Measurements from ENCODE around the gene SNAI3.

The SNAI3 gene

DNA sequence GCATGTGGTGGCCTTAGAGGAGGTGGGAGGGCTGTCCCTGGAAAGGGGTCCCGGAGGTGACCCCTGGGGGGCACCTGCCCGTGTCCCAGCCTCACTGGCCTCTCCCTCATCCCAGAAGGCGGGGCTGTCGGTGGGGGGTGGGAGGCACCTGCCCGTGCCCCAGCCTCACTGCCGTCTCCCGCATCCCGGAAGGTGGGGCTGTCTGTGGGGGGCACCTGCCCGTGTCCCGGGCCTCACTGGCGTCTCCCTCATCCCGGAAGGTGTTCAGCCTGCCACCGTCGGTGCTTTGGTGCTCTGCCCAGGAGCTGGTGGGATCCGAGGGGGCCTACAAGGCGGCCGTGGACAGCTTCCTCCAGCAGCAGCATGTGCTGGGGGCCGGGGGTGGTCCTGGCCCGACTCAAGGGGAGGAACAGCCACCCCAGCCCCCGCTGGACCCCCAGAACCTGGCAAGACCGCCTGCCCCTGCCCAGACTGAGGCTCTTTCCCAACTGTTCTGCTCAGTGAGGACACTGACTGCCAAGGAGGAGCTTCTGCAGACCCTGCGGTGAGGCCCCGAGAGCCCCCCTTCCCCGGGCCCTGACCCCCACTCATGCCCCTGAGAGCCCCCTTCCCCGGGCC, 26.2 kb upstream of the SNAI3 start:
- TF ChIP-seq, protein P1, sequence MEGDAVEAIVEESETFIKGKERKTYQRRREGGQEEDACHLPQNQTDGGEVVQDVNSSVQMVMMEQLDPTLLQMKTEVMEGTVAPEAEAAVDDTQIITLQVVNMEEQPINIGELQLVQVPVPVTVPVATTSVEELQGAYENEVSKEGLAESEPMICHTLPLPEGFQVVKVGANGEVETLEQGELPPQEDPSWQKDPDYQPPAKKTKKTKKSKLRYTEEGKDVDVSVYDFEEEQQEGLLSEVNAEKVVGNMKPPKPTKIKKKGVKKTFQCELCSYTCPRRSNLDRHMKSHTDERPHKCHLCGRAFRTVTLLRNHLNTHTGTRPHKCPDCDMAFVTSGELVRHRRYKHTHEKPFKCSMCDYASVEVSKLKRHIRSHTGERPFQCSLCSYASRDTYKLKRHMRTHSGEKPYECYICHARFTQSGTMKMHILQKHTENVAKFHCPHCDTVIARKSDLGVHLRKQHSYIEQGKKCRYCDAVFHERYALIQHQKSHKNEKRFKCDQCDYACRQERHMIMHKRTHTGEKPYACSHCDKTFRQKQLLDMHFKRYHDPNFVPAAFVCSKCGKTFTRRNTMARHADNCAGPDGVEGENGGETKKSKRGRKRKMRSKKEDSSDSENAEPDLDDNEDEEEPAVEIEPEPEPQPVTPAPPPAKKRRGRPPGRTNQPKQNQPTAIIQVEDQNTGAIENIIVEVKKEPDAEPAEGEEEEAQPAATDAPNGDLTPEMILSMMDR (conservative IDR thresholded peaks at IDR 0.05; ENCODE audit: low read depth, low read length): no peak
- H3K4me3 ChIP-seq (ENCODE audit: low read depth, low read length): no peak overlapping the region
- DNase-seq (ENCODE audit: low read depth): no peak

DNA sequence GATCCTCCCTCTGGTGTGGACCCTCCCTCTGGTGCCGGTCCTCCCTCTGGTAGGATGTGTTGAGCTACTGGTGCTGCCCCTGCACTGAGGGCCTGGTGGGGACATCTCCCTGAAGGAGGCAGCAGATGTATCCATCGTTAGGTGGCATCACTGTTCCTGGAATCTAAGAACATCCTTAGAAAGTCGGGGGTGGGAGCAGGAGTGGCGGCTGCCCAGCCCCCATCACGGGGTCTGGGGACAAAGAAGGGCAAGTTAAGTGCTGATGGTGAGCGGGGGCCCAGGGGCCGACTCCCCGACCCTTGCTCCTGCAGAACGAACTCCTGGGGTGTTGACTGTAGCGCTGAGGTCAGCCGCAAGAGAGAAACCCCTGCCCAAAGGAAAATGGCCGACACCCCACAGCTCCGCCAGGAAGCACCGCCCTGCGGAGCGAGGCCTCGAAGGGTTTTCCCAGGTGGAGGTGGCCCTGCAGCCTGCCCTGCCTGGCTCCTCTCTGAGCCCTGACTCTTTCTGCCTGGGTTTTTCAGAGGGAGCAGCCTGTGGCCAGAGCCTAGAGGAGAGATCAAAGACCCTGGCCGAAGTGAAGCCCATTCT, 25.5 kb upstream of the SNAI3 start:
- no peak overlapping the region for H3K4me3 ChIP-seq (ENCODE audit: low read depth, low read length)
- no peak for DNase-seq (ENCODE audit: low read depth)
- TF ChIP-seq, protein P1 (conservative IDR thresholded peaks at IDR 0.05; ENCODE audit: low read depth, low read length): no peak

DNA sequence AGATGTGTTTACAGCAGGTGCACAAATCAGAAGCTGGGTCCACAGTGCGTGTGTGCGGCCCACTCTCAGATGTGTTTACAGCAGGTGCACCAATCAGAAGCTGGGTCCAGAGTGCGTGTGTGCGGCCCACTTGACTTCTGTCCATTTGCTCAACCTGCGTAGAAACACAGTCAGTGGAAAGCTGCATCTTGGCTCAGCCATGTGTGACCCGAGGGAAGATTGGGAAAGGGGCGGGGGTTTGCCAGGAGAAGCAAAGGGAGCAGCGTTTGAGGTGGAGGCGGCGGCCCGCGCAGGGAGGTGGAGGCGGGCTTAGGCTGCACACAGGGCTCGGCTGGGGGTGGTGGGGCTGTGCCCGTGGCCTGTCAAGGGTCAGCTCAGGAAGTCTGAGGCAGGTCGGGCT, 24.2 kb upstream of the SNAI3 start:
- H3K4me3 ChIP-seq (ENCODE audit: low read depth, low read length): no peak overlapping the region
- no peak for DNase-seq (ENCODE audit: low read depth)
- TF ChIP-seq, protein P1 (conservative IDR thresholded peaks at IDR 0.05; ENCODE audit: low read depth, low read length): no peak

DNA sequence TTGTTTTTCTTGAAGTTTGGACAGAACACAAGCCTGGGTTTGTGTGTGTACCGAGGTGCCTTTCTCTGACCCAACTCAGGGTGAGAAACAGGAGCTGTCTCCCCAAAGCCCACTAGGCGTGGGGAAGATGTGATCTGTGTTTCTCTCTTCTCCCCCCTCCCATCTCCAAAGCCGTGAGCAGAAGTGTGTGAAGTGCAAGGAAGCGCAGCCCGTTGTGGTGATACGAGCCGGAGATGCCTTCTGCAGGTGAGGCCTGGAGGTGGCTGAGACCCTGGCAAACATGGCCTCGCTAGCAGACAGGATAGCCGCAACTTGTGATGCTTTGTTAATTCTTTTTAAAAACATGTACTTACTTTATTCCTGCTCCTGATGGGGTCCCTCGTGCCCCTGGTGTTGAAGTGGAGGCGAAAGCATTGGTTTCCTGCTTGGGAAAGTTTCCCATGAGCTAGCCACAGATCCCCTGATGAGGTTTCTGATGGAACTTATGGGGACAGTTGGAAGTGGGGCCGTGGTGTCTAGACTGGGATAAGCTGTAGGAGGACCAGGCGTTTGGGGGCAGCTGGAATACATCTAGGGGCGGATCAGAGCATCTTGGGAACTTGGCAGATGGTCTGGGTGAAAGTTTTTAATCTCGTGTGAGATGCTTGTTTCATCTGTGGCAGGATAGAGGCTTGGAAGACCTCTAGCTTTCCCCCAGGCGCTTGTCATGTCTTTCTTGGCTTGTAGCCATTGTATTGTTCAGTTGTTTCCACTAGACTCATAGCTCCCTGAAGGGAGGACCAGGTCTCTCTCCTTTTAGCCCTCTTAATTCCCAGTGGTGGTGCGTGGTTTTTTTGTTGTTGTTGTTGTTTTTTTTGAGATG, 20.9 kb upstream of the SNAI3 start:
- TF ChIP-seq, protein P1 (conservative IDR thresholded peaks at IDR 0.05; ENCODE audit: low read depth, low read length): no peak
- peak overlapping the region; percentile 96 for H3K4me3 ChIP-seq (ENCODE audit: low read depth, low read length)
- DNase-seq (ENCODE audit: low read depth): no peak

DNA sequence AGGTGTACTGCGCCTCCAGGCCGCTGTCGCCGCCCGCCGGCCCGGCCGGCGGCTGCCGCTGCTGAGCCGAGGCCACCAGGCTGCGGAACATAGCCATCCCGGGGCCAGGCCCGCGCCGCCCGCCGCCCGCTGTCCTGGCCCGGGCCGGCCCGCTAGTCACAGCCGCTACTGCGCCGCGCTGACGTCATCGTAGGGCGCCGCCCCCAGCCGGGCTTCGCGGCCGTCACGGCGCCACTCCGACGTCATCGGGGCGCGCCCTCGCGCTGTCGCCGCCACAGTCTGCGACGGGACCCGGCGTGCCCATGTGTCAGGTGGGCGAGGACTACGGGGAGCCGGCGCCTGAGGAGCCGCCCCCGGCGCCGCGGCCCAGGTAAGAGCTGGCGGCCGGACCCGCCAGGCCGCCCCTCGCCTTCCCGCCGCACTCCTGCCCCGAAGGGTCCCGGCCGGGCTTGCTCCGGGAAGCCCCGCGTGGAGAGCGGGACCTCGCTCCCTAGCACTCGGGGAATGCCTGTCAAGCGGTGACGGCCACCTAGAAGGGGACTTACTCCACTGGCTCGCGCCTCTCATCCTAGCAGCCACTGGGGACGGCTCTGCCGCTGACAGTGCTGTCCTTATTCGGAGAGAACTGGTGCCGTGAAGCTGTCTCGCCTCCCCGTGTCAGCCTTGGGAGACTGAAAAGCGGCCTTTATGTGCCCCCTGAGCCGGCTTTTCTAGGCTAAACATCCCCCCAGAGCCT, 20.1 kb upstream of the SNAI3 start, which contains the start of the genes CTU2 and RNF166:
Gene CTU2, plus strand, starts transcription at position 275 of the 736 bp plus-strand sequence. Its CDS starts 28 bp downstream, at position 303.
Gene RNF166, minus strand, starts transcription at position 180 of the 736 bp plus-strand sequence. Its CDS starts 83 bp downstream, at position 97.
- TF ChIP-seq, protein P1 (conservative IDR thresholded peaks at IDR 0.05; ENCODE audit: low read depth, low read length): no peak
- DNase-seq (ENCODE audit: low read depth): peak; percentile 82
- H3K4me3 ChIP-seq (ENCODE audit: low read depth, low read length): peak within 1 kb of the TSS; percentile 96

DNA sequence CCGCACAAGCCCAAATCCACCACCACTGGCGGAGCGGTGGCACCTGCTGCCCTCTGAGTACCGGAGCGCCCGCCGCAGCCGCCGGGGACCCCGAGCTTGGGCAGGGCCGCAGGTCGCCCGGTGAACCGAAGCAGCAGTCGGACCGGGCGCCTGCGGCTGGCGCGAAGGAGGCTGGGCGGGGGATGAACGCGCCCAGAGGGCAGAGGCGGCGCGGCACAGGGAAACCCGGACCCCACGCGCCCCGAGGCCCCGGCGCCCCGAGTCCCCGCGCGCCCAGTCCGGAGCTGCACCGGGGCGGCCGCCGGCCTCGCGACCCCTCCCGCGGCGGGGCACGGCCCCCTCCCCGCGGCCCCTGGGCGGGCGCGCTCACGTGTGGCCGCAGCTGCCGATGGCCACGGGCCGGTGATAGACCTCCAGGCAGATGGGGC, 19.5 kb upstream of the SNAI3 start:
- TF ChIP-seq, protein P1 (conservative IDR thresholded peaks at IDR 0.05; ENCODE audit: low read depth, low read length): no peak
- peak overlapping the region; percentile 96 for H3K4me3 ChIP-seq (ENCODE audit: low read depth, low read length)
- DNase-seq (ENCODE audit: low read depth): no peak
